Neural crest cell (in vitro differentiated cells): ENCODE measurements around the gene P3H2. TPM values are rescaled to one million over a fixed set of nuclear protein-coding genes. Genes with fewer than 3 reads are reported as not detected.

Source experiments
- DNase-seq: peaks from one replicate; pipeline ENCODE4 v3.0.0; 2021; ENCODE audit warnings: low read depth, mixed read lengths, low spot score
- H3K27ac Mint-ChIP-seq: one replicate; pipeline ENCODE4 v1.8.0; 2021; ENCODE audit warnings: mild to moderate bottlenecking, mixed read lengths; ENCODE audit not compliant: unreplicated experiment
- H3K27me3 Mint-ChIP-seq: 2 replicates; pipeline ENCODE4 v1.8.0; 2021; ENCODE audit warnings: low read depth, mild to moderate bottlenecking, mixed read lengths
- H3K36me3 Mint-ChIP-seq: 2 replicates; pipeline ENCODE4 v1.8.0; 2021; ENCODE audit warnings: low read depth, mild to moderate bottlenecking, mixed read lengths
- H3K4me1 Mint-ChIP-seq: 2 replicates; pipeline ENCODE4 v1.8.0; 2021; ENCODE audit warnings: mixed read lengths
- H3K4me3 Mint-ChIP-seq: one replicate; pipeline ENCODE4 v1.8.0; 2021; ENCODE audit warnings: mild to moderate bottlenecking, mixed read lengths
- H3K9me3 Mint-ChIP-seq: 2 replicates; pipeline ENCODE4 v1.8.0; 2021; ENCODE audit warnings: mixed read lengths
- total RNA-seq: library from RNA; stranded (reverse); gene quantifications from 2 replicates; pipeline ENCODE4 v1.2.1, GENCODE V29; 2021
- TF ChIP-seq, protein P1 (sequence below): fragments of 200-600 bp; sonication (generic); conservative IDR thresholded peaks from 2 replicates; pipeline ENCODE4 v1.5.0; 2021; ENCODE audit warnings: antibody characterized with exemption, mild to moderate bottlenecking

P3H2 gene
- total RNA-seq, 1 donor from 2014 or later, result 4.1 TPM

DNA sequence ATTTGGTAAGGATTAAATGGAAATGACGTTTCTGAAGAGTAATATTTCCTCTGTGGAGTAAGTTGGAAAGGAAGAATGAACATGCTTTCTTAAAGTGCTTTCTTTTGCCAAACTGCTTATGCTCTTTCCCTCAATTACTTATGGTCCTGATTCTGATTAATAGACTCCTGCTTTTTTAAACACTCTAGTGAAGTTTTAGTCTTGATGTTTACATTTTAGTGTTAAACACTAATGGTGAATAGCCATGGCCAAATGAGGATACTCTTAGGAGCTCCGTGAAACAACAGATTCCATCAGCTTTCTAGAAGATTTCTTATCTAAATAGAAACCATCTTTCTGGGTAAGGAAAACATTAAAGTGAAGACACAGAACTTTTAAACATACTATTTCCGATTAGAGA, 117.6 kb downstream of the P3H2 start:
- peaks cover 8% of the 10 kb centered on the region for H3K4me1 Mint-ChIP-seq
- no peak for DNase-seq
- no peak overlapping the region for H3K4me3 Mint-ChIP-seq
- H3K27ac Mint-ChIP-seq, result no peak overlapping the region
- no peaks in the 10 kb centered on the region for H3K36me3 Mint-ChIP-seq
- TF ChIP-seq, protein P1, sequence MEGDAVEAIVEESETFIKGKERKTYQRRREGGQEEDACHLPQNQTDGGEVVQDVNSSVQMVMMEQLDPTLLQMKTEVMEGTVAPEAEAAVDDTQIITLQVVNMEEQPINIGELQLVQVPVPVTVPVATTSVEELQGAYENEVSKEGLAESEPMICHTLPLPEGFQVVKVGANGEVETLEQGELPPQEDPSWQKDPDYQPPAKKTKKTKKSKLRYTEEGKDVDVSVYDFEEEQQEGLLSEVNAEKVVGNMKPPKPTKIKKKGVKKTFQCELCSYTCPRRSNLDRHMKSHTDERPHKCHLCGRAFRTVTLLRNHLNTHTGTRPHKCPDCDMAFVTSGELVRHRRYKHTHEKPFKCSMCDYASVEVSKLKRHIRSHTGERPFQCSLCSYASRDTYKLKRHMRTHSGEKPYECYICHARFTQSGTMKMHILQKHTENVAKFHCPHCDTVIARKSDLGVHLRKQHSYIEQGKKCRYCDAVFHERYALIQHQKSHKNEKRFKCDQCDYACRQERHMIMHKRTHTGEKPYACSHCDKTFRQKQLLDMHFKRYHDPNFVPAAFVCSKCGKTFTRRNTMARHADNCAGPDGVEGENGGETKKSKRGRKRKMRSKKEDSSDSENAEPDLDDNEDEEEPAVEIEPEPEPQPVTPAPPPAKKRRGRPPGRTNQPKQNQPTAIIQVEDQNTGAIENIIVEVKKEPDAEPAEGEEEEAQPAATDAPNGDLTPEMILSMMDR, result no peak
- H3K9me3 Mint-ChIP-seq, result no peaks in the 10 kb centered on the region
- no peaks in the 10 kb centered on the region for H3K27me3 Mint-ChIP-seq

DNA sequence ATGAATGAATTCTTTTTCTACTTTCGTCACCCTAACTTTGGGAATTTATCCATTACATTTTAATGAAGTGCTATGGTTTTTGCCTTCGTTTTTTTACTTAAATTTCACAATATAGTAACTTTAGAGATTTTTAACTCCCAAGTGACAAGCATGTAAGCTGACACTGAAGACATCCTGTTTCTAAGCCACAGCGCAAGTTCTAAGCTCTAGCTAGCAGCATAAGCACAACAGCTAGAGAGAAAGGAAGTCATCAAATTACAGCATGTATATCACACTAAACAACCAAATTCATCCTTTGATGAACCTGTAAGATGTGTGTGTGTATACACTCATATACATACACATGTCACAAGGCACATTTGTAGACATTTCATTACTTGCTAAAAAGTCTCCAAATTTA, 119.3 kb downstream of the P3H2 start:
- no peaks in the 10 kb centered on the region for H3K9me3 Mint-ChIP-seq
- no peak for DNase-seq
- H3K27ac Mint-ChIP-seq, result no peak overlapping the region
- H3K27me3 Mint-ChIP-seq, result no peaks in the 10 kb centered on the region
- no peak overlapping the region for H3K4me3 Mint-ChIP-seq
- TF ChIP-seq, protein P1, result no peak
- peaks cover 8% of the 10 kb centered on the region for H3K4me1 Mint-ChIP-seq
- no peaks in the 10 kb centered on the region for H3K36me3 Mint-ChIP-seq

DNA sequence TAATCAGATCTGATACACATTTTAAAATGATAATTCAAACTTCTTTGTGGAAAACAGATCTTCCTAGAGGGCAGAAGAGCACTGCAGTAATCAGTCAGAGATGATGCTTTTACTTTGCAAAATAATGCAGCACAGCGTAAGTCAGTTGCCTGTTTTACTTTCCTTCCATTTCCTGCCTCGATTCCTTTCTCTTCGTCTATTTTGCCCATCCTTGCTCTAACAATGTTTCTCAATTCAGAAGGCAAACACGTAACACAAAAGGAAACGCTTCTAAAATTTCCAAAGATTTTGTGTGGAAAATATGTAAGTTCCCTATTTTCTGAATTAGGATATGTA, 119.9 kb downstream of the P3H2 start:
- Mint-ChIP-seq H3K36me3 (no peaks in the 10 kb centered on the region), H3K9me3 (no peaks in the 10 kb centered on the region), H3K4me3 (no peak overlapping the region), H3K4me1 (peaks cover 8% of the 10 kb centered on the region), H3K27ac (no peak overlapping the region), H3K27me3 (no peaks in the 10 kb centered on the region)
- TF ChIP-seq, protein P1, result no peak
- no peak for DNase-seq

DNA sequence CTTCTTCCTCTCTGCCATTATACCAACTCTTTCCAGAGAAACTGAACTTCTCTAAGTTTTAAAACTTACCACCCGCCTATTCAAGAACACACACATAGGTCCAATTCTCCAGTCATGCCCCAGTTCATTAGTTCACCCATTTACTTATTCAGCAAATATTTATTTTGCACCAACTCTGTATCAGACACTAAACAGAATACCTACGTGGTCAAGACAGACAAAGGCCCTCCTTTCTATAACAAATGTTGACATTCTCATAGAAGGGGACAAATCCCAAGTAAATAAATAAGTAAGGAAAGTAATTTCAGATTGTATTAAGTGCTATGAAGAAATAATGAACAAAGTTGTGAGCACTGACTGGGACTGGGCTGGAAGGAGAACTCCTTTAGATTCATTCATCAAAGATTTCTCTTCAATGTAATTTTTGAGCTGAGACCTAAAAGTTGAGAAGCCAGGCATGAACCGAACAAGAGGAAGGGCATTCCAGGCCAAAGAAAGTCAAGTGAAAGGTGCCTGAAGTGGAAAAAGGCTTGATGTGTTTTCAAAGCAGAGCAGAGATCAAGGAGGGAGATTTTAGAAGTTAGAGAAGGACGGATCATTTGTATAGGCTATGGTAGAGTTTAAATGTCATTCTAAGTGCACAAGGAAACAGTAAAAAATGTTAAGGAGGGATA, 120.4 kb downstream of the P3H2 start:
- no peaks in the 10 kb centered on the region for H3K36me3 Mint-ChIP-seq
- TF ChIP-seq, protein P1, result no peak
- peaks cover 8% of the 10 kb centered on the region for H3K4me1 Mint-ChIP-seq
- H3K9me3 Mint-ChIP-seq, result no peaks in the 10 kb centered on the region
- no peak overlapping the region for H3K27ac Mint-ChIP-seq
- DNase-seq, result no peak
- no peak overlapping the region for H3K4me3 Mint-ChIP-seq
- no peaks in the 10 kb centered on the region for H3K27me3 Mint-ChIP-seq

DNA sequence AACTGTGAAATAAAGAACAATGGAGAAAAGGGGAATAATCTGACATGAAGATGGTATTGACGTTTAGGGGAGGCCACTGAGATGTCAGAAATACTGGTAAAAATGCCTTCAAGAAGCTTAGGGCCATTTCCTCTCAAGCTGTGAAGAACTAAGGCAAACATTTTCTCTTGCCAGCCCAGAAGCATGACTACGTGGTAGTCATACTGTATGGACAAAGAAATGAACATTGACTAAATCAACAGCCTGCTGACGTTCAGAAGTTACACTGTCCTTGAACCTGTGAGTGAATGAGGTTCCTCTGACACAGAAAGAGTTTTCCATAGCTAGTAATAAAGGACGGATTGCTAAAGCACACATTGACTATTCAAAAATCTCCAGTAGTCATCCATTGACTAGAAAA, 121.0 kb downstream of the P3H2 start:
- Mint-ChIP-seq H3K9me3 (no peaks in the 10 kb centered on the region), H3K27me3 (no peaks in the 10 kb centered on the region), H3K36me3 (no peaks in the 10 kb centered on the region), H3K27ac (no peak overlapping the region), H3K4me1 (peaks cover 8% of the 10 kb centered on the region), H3K4me3 (no peak overlapping the region)
- DNase-seq, result no peak
- TF ChIP-seq, protein P1, result no peak
